Mesendoderm (in vitro differentiated cells): Measurements from ENCODE around the gene PTPRD.

Experiments
- DNase-seq: peaks from one replicate; pipeline ENCODE4 v3.0.0; 2013
- H2AK5ac ChIP-seq: 2 replicates; pipeline ENCODE4 v1.6.1; 2013; ENCODE audit warnings: low read length, inconsistent platforms
- H2BK120ac ChIP-seq: 2 replicates; pipeline ENCODE4 v1.6.1; 2013; ENCODE audit warnings: low read depth, mild to moderate bottlenecking, low read length, moderate library complexity, mixed read lengths
- H2BK15ac ChIP-seq: replicated peaks from 2 replicates; pipeline ENCODE4 v1.6.1; 2013; ENCODE audit warnings: low read depth, mild to moderate bottlenecking, moderate library complexity
- H2BK5ac ChIP-seq: 2 replicates; pipeline ENCODE4 v1.6.1; 2013; ENCODE audit warnings: low read length, inconsistent platforms
- H3K18ac ChIP-seq: 2 replicates; pipeline ENCODE4 v1.6.1; 2013; ENCODE audit warnings: mild to moderate bottlenecking, low read length, mixed read lengths
- H3K23ac ChIP-seq: one replicate; pipeline ENCODE4 v1.6.1; 2013; ENCODE audit warnings: low read length
- H3K27ac ChIP-seq: 2 replicates; pipeline ENCODE4 v1.5.1; 2013; ENCODE audit warnings: low read depth, mild to moderate bottlenecking, inconsistent platforms, low read length, moderate library complexity
- H3K27me3 ChIP-seq: 2 replicates; pipeline ENCODE4 v1.6.1; 2013; ENCODE audit warnings: low read length, control low read depth, mild to moderate bottlenecking, inconsistent platforms; ENCODE audit not compliant: insufficient read depth, poor library complexity
- H3K36me3 ChIP-seq: 2 replicates; pipeline ENCODE4 v1.6.1; 2013; ENCODE audit warnings: low read length, inconsistent platforms; ENCODE audit not compliant: control insufficient read depth, insufficient read depth
- H3K4ac ChIP-seq: one replicate; pipeline ENCODE4 v1.6.1; 2013; ENCODE audit warnings: low read depth, mild to moderate bottlenecking, low read length, moderate library complexity
- H3K4me1 ChIP-seq: 2 replicates; pipeline ENCODE4 v1.6.1; 2013; ENCODE audit warnings: low read depth, low read length, inconsistent platforms; ENCODE audit not compliant: control insufficient read depth
- H3K4me2 ChIP-seq: 2 replicates; pipeline ENCODE4 v1.6.1; 2013; ENCODE audit warnings: low read length
- H3K4me3 ChIP-seq: 2 replicates; pipeline ENCODE4 v1.5.1; 2013; ENCODE audit warnings: mild to moderate bottlenecking, low read length
- H3K56ac ChIP-seq: one replicate; pipeline ENCODE4 v1.6.1; 2013; ENCODE audit warnings: low read length
- H3K79me1 ChIP-seq: 2 replicates; pipeline ENCODE4 v1.6.1; 2013; ENCODE audit warnings: low read length, inconsistent platforms
- H3K79me2 ChIP-seq: 2 replicates; pipeline ENCODE4 v1.6.1; 2013; ENCODE audit warnings: mild to moderate bottlenecking, low read length; ENCODE audit not compliant: control insufficient read depth, insufficient read depth
- H3K9ac ChIP-seq: 2 replicates; pipeline ENCODE4 v1.6.1; 2013; ENCODE audit warnings: low read length, inconsistent platforms
- H4K5ac ChIP-seq: one replicate; pipeline ENCODE4 v1.6.1; 2013; ENCODE audit warnings: low read length
- H4K8ac ChIP-seq: one replicate; pipeline ENCODE4 v1.6.1; 2013; ENCODE audit warnings: low read depth, mild to moderate bottlenecking, control low read depth, low read length, moderate library complexity
- WGBS: extraction: QIAGEN DNeasy Blood & Tissue Kit; methylation state at CpG from one replicate; pipeline ENCODE4 v1.1.7; 2013; ENCODE audit warnings: low lambda C conversion rate, missing lambda C conversion rate; ENCODE audit not compliant: insufficient coverage; ENCODE audit errors: extremely low coverage; 5-methylcytosine and 5-hydroxymethylcytosine counted together

The PTPRD gene

DNA sequence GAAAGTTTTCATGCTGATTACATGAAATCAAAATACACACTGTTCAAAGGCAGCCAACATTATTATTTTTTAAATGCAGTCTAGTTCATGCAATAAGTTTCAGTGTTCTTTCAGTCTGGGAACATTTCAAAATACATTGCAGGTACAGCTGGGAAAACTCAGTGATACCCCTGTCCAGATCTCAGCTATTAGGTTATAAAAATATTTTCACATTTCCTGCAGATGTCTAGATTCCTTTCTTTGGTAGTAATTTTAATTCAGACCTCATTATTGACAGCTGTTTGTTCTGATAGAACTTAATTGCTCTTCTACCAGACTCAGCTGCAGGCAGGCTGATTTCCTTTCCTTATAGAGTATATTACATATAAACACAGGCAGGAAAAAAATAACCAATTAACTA is 2256.4 kb downstream of the PTPRD start:
- Histone ChIP-seq H2AK5ac (no peak overlapping the region), H3K27ac (no peak overlapping the region), H3K23ac (no peak overlapping the region), H3K18ac (no peak overlapping the region), H4K8ac (no peak overlapping the region), H2BK15ac (no peak overlapping the region), H4K5ac (no peak overlapping the region), H3K36me3 (no peaks in the 10 kb centered on the region), H3K79me2 (no peaks in the 10 kb centered on the region), H3K4me3 (no peak overlapping the region), H3K27me3 (no peaks in the 10 kb centered on the region), H3K9ac (no peak overlapping the region), H3K4ac (no peak overlapping the region), H2BK120ac (no peak overlapping the region), H3K4me1 (no peaks in the 10 kb centered on the region), H3K4me2 (no peak overlapping the region), H3K79me1 (no peaks in the 10 kb centered on the region), H2BK5ac (no peak overlapping the region), H3K56ac (no peak overlapping the region)
- no peak for DNase-seq

DNA sequence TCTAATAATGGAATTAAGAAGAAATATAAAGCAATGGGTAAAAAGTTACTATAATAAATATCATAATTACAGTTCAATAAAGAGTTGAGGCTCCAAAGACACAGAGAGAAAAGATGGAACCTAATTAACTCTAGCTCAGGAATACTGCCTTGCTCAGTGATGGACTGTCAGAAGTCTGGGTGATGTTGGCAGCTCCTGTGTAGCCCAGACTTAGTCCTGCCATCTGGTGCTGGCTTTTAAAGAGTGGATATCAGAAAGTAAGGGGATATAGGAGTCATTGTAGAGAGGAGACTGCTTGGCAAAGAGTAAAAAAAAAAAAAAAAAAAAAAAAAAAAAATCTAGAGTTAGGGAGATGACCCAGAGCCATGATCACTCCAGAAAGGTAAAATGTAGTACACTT is 2261.4 kb downstream of the PTPRD start:
- Histone ChIP-seq H3K4ac (no peak overlapping the region), H3K79me2 (no peaks in the 10 kb centered on the region), H3K9ac (no peak overlapping the region), H2AK5ac (no peak overlapping the region), H2BK120ac (no peak overlapping the region), H3K27ac (no peak overlapping the region), H2BK15ac (no peak overlapping the region), H4K8ac (no peak overlapping the region), H4K5ac (no peak overlapping the region), H3K36me3 (no peaks in the 10 kb centered on the region), H3K56ac (no peak overlapping the region), H3K4me3 (no peak overlapping the region), H3K79me1 (no peaks in the 10 kb centered on the region), H3K27me3 (no peaks in the 10 kb centered on the region), H3K18ac (no peak overlapping the region), H3K4me2 (no peak overlapping the region), H2BK5ac (no peak overlapping the region), H3K4me1 (no peaks in the 10 kb centered on the region), H3K23ac (no peak overlapping the region)
- no peak for DNase-seq

DNA sequence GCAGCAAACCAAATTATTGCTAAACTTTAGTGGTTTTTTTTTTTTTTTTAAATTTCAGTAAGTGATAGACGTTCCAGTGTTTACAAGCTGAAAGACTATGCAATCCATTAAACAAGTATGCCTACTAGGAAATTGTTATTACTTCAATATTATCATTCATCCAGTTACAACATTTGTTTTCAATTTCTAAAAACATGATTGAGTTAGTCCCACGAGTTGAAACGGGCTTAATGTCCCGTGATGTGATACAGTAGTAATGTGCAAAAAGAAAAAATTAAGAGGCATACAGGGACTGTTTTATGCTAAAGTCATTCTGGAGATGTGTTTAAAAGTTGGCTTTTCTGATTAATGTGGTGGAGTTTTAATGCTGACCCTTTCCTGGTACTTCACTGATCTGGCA is 2262.9 kb downstream of the PTPRD start:
- Histone ChIP-seq H3K23ac (no peak overlapping the region), H3K4me2 (no peak overlapping the region), H4K8ac (no peak overlapping the region), H3K27ac (no peak overlapping the region), H3K4me3 (no peak overlapping the region), H3K27me3 (no peaks in the 10 kb centered on the region), H3K9ac (no peak overlapping the region), H3K18ac (no peak overlapping the region), H2BK15ac (no peak overlapping the region), H3K4me1 (no peaks in the 10 kb centered on the region), H4K5ac (no peak overlapping the region), H3K79me2 (no peaks in the 10 kb centered on the region), H3K79me1 (no peaks in the 10 kb centered on the region), H3K4ac (no peak overlapping the region), H3K56ac (no peak overlapping the region), H3K36me3 (no peaks in the 10 kb centered on the region), H2BK120ac (no peak overlapping the region), H2BK5ac (no peak overlapping the region), H2AK5ac (no peak overlapping the region)
- DNase-seq, result no peak
- no CpG with 5 or more reads among the region's 4 CpGs for WGBS

GRCh38 chr9:8349376-8349775 is 2263.4 kb downstream of the PTPRD start:
- Histone ChIP-seq H2AK5ac (no peak overlapping the region), H2BK120ac (no peak overlapping the region), H3K56ac (no peak overlapping the region), H3K4me1 (no peaks in the 10 kb centered on the region), H3K4ac (no peak overlapping the region), H4K8ac (no peak overlapping the region), H3K4me2 (no peak overlapping the region), H3K79me2 (no peaks in the 10 kb centered on the region), H3K36me3 (no peaks in the 10 kb centered on the region), H4K5ac (no peak overlapping the region), H3K18ac (no peak overlapping the region), H3K79me1 (no peaks in the 10 kb centered on the region), H2BK15ac (no peak overlapping the region), H3K4me3 (no peak overlapping the region), H3K23ac (no peak overlapping the region), H3K9ac (no peak overlapping the region), H2BK5ac (no peak overlapping the region), H3K27ac (no peak overlapping the region), H3K27me3 (no peaks in the 10 kb centered on the region)
- no CpG with 5 or more reads among the region's 2 CpGs for WGBS
- DNase-seq, result peak; percentile 20

- Histone ChIP-seq H3K27ac (no peak overlapping the region), H3K18ac (no peak overlapping the region), H3K4me2 (no peak overlapping the region), H4K8ac (no peak overlapping the region), H3K27me3 (no peaks in the 10 kb centered on the region), H3K9ac (no peak overlapping the region), H3K23ac (no peak overlapping the region), H3K4me3 (no peak overlapping the region), H3K56ac (no peak overlapping the region), H3K79me1 (no peaks in the 10 kb centered on the region), H2BK120ac (no peak overlapping the region), H4K5ac (no peak overlapping the region), H3K4ac (no peak overlapping the region), H2BK15ac (no peak overlapping the region), H3K79me2 (no peaks in the 10 kb centered on the region), H2AK5ac (no peak overlapping the region), H3K4me1 (no peaks in the 10 kb centered on the region), H3K36me3 (no peaks in the 10 kb centered on the region), H2BK5ac (no peak overlapping the region)
- no CpG with 5 or more reads among the region's 4 CpGs for WGBS
- DNase-seq, result no peak
Measured at GRCh38 chr9:8348756-8349155, 2264.0 kb downstream of the PTPRD start.

DNA sequence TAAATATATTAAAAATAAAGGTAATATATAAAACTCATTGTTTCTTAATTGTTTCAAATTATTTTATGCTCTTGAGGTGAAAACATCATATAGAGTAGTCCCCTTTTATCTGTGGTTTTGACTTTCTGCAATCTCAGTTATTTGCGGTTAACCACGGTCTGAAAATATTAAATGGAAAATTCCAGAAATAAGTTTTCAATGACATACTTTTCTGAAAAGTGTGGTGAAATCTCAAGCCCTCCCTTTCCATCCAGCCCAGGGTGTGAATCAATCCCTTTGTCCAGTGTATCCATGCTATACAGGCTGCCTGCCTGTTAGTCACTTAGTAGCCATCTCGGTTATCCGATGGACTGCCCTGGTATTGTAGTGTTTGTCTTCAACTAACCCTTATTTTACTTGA is 2266.5 kb downstream of the PTPRD start:
- Histone ChIP-seq H3K79me2 (no peaks in the 10 kb centered on the region), H3K4me3 (no peak overlapping the region), H3K9ac (no peak overlapping the region), H4K8ac (no peak overlapping the region), H3K4me2 (no peak overlapping the region), H4K5ac (no peak overlapping the region), H3K4me1 (no peaks in the 10 kb centered on the region), H2BK15ac (no peak overlapping the region), H3K79me1 (no peaks in the 10 kb centered on the region), H3K27me3 (no peaks in the 10 kb centered on the region), H3K4ac (no peak overlapping the region), H3K27ac (no peak overlapping the region), H3K18ac (no peak overlapping the region), H2BK120ac (no peak overlapping the region), H3K36me3 (no peaks in the 10 kb centered on the region), H2AK5ac (no peak overlapping the region), H3K56ac (no peak overlapping the region), H2BK5ac (no peak overlapping the region), H3K23ac (no peak overlapping the region)
- WGBS, result no CpG with 5 or more reads among the region's 4 CpGs
- DNase-seq, result no peak
